H9 (cell line): ENCODE data around the gene GRK3. TPM values are rescaled to one million over a fixed set of nuclear protein-coding genes. Genes with fewer than 3 reads are reported as not detected.

ENCODE experiments used
- DNase-seq: peaks from one replicate; pipeline ENCODE4 v3.0.0-alpha.2; 2017
- H2AFZ ChIP-seq: one replicate; pipeline ENCODE4 v1.6.1; 2013; ENCODE audit warnings: mild to moderate bottlenecking, low read length, control low read depth, moderate library complexity
- H2AK5ac ChIP-seq: 2 replicates; pipeline ENCODE4 v1.6.1; 2013; ENCODE audit warnings: low read length, control low read depth, mixed read lengths; ENCODE audit not compliant: insufficient read length
- H2BK120ac ChIP-seq: one replicate; pipeline ENCODE4 v1.6.1; 2013; ENCODE audit warnings: low read depth, mild to moderate bottlenecking, low read length, control low read depth, inconsistent platforms; ENCODE audit not compliant: poor library complexity, severe bottlenecking
- H2BK12ac ChIP-seq: 2 replicates; pipeline ENCODE4 v1.6.1; 2013; ENCODE audit warnings: low read length, control low read depth, mixed read lengths, low read depth; ENCODE audit not compliant: insufficient read length
- H2BK15ac ChIP-seq: 2 replicates; pipeline ENCODE4 v1.6.1; 2013; ENCODE audit warnings: low read depth, low read length, control low read depth
- H2BK20ac ChIP-seq: one replicate; pipeline ENCODE4 v1.6.1; 2013; ENCODE audit warnings: low read depth, mild to moderate bottlenecking, low read length, control low read depth, inconsistent platforms; ENCODE audit not compliant: poor library complexity, severe bottlenecking
- H2BK5ac ChIP-seq: 2 replicates; pipeline ENCODE4 v1.6.1; 2013; ENCODE audit warnings: low read length, control low read depth, mixed read lengths; ENCODE audit not compliant: insufficient read length
- H3K14ac ChIP-seq: 2 replicates; pipeline ENCODE4 v1.6.1; 2013; ENCODE audit warnings: low read length, control low read depth; ENCODE audit not compliant: insufficient read depth
- H3K18ac ChIP-seq: 2 replicates; pipeline ENCODE4 v1.6.1; 2013; ENCODE audit warnings: low read depth, mild to moderate bottlenecking, mixed read lengths, low read length, control low read depth; ENCODE audit not compliant: insufficient read length
- H3K23ac ChIP-seq: 2 replicates; pipeline ENCODE4 v1.6.1; 2013; ENCODE audit warnings: low read length, control low read depth, mixed read lengths, low read depth; ENCODE audit not compliant: insufficient read length
- H3K23me2 ChIP-seq: 2 replicates; pipeline ENCODE4 v1.6.1; 2013; ENCODE audit warnings: low read depth, mild to moderate bottlenecking, mixed read lengths, low read length, control low read depth; ENCODE audit not compliant: insufficient read length, poor library complexity, severe bottlenecking
- H3K27ac ChIP-seq: 2 replicates; pipeline ENCODE4 v1.5.1; 2013; ENCODE audit warnings: low read length, control low read depth, mixed read lengths, low read depth; ENCODE audit not compliant: insufficient read length
- H3K27me3 ChIP-seq: 2 replicates; pipeline ENCODE4 v1.6.1; 2013; ENCODE audit warnings: low read length, control low read depth, inconsistent platforms; ENCODE audit not compliant: insufficient read depth
- H3K4ac ChIP-seq: 2 replicates; pipeline ENCODE4 v1.6.1; 2013; ENCODE audit warnings: low read depth, mild to moderate bottlenecking, control low read depth, inconsistent platforms, low read length, moderate library complexity
- H3K4me1 ChIP-seq: 2 replicates; pipeline ENCODE4 v1.6.1; 2013; ENCODE audit warnings: low read length, control low read depth, inconsistent platforms; ENCODE audit not compliant: insufficient read depth
- H3K4me2 ChIP-seq: 2 replicates; pipeline ENCODE4 v1.6.1; 2013; ENCODE audit warnings: low read length, control low read depth, mixed read lengths; ENCODE audit not compliant: insufficient read length, insufficient read depth
- H3K56ac ChIP-seq: 2 replicates; pipeline ENCODE4 v1.6.1; 2013; ENCODE audit warnings: low read depth, mild to moderate bottlenecking, mixed read lengths, low read length, control low read depth; ENCODE audit not compliant: insufficient read length
- H3K79me1 ChIP-seq: 2 replicates; pipeline ENCODE4 v1.6.1; 2013; ENCODE audit warnings: low read depth, mild to moderate bottlenecking, moderate library complexity, low read length, control low read depth, inconsistent platforms; ENCODE audit not compliant: insufficient read depth, poor library complexity, severe bottlenecking
- H3K79me2 ChIP-seq: 2 replicates; pipeline ENCODE4 v1.6.1; 2013; ENCODE audit warnings: low read length, control low read depth, inconsistent platforms; ENCODE audit not compliant: insufficient read depth
- H3K9ac ChIP-seq: 2 replicates; pipeline ENCODE4 v1.6.1; 2013; ENCODE audit warnings: low read length, control low read depth, mixed read lengths; ENCODE audit not compliant: insufficient read length; ENCODE audit errors: extremely low read depth
- H3K9me3 ChIP-seq: one replicate; pipeline ENCODE4 v1.6.1; 2013; ENCODE audit warnings: low read depth, low read length, inconsistent platforms; ENCODE audit not compliant: control insufficient read depth
- H3T11ph ChIP-seq: one replicate; pipeline ENCODE4 v1.6.1; 2013; ENCODE audit warnings: mild to moderate bottlenecking, low read length, control low read depth, inconsistent platforms
- H4K20me1 ChIP-seq: one replicate; pipeline ENCODE4 v1.6.1; 2013; ENCODE audit not compliant: control insufficient read depth, insufficient read length, insufficient read depth
- H4K5ac ChIP-seq: 2 replicates; pipeline ENCODE4 v1.6.1; 2013; ENCODE audit warnings: low read depth, mild to moderate bottlenecking, mixed read lengths, low read length, control low read depth; ENCODE audit not compliant: insufficient read length
- H4K8ac ChIP-seq: replicated peaks from 2 replicates; pipeline ENCODE4 v1.6.1; 2013; ENCODE audit warnings: low read length, control low read depth, mixed read lengths, low read depth; ENCODE audit not compliant: insufficient read length
- H4K91ac ChIP-seq: 2 replicates; pipeline ENCODE4 v1.6.1; 2013; ENCODE audit warnings: low read depth, mild to moderate bottlenecking, moderate library complexity, mixed read lengths, low read length, control low read depth; ENCODE audit not compliant: insufficient read length
- H3K27ac Mint-ChIP-seq, 3 experiments: 2 replicates in 2 of 3; 3 replicates in 1 of 3; pipeline ENCODE4 v1.8.0; 2020 to 2021; ENCODE audit warnings: mixed read lengths in 3 of 3, mild to moderate bottlenecking in 1 of 3, moderate library complexity in 1 of 3
- H3K27me3 Mint-ChIP-seq: 2 replicates; pipeline ENCODE4 v1.8.0; 2021; ENCODE audit warnings: low read depth, mild to moderate bottlenecking, moderate library complexity, mixed read lengths
- H3K36me3 Mint-ChIP-seq, 3 experiments: 2 replicates in 2 of 3; 3 replicates in 1 of 3; pipeline ENCODE4 v1.8.0; 2020 to 2021; ENCODE audit warnings: low read depth in 3 of 3, mixed read lengths in 3 of 3; ENCODE audit not compliant: insufficient read depth in 1 of 3
- H3K4me1 Mint-ChIP-seq, 2 experiments: 2 replicates each; pipeline ENCODE4 v1.8.0; 2020; ENCODE audit warnings: mixed read lengths in 2 of 2
- H3K4me3 Mint-ChIP-seq, 2 experiments: 2 replicates in 1 of 2; 3 replicates in 1 of 2; pipeline ENCODE4 v1.8.0; 2020 to 2021; ENCODE audit warnings: mild to moderate bottlenecking in 2 of 2, mixed read lengths in 2 of 2, moderate library complexity in 1 of 2
- H3K9me3 Mint-ChIP-seq, 2 experiments: 2 replicates in 1 of 2; 3 replicates in 1 of 2; pipeline ENCODE4 v1.8.0; 2020; ENCODE audit warnings: mild to moderate bottlenecking in 2 of 2, mixed read lengths in 2 of 2, moderate library complexity in 1 of 2
- CTCF ChIP-seq: fragments of 200-600 bp; sonication (generic); conservative IDR thresholded peaks from 3 replicates; pipeline ENCODE4 v1.8.0; 2021; ENCODE audit warnings: antibody characterized with exemption, mild to moderate bottlenecking
- WGBS: extraction: QIAGEN DNeasy Blood & Tissue Kit; methylation state at CpG from one replicate; pipeline ENCODE4 v1.1.7; 2013; ENCODE audit warnings: missing lambda C conversion rate, low lambda C conversion rate, mixed read lengths; ENCODE audit not compliant: insufficient read length; ENCODE audit errors: extremely low coverage; 5-methylcytosine and 5-hydroxymethylcytosine counted together
- total RNA-seq: library from RNA; stranded (reverse); gene quantifications from 2 replicates; pipeline ENCODE4 v1.2.1, GENCODE V29; 2021

Gene GRK3
- total RNA-seq, 1 experiment from 2014 or later: 23.9 TPM

DNA sequence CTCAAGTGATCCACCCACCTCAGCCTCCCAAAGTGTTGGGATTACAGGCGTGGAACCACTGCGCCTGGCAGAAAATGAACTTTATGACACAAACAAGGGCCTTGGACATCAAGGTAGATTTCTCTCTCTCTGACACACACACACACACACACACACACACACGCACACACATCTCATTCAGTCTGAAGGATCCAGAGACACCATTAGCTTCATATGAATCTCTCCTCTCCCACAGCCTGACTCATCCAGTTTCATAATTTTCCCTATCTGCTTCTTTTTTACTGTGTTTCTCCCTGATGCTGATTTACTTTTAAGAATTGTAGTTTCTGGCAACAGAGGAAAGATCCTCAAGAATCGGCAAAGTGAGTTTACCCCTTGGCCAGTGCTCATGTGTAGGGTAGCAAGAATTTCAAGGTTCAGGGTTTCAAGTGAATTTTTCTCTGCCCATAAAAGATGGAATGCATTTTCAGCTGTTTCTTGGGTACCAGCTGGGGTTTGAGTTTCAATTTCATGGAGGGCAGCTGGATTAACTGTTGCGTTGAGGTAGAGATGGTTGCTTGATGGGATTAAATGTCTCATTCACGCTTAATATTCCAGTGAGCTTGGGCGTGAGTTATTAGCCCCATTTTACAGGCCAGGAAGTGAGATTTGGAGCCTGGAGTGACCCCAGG, 181.0 kb downstream of the GRK3 start:
- Mint-ChIP-seq H3K27me3 (peaks cover 23% of the 10 kb centered on the region), H3K9me3 (no peaks in the 10 kb centered on the region), H3K36me3 (no peaks in the 10 kb centered on the region), H3K4me1 (peaks cover 0 to 4% of the 10 kb centered on the region in 2 experiments; a peak in 1 of 4 replicates), H3K27ac (no peak overlapping the region; a peak in 1 of 7 replicates), H3K4me3 (no peak overlapping the region)
- Histone ChIP-seq H2BK20ac (no peak overlapping the region), H3K27ac (no peak overlapping the region), H3K4ac (no peak overlapping the region), H3K56ac (no peak overlapping the region), H2BK120ac (no peak overlapping the region), H3K4me2 (no peak overlapping the region), H3K79me2 (no peaks in the 10 kb centered on the region), H2BK12ac (no peak overlapping the region), H2AK5ac (no peak overlapping the region), H3K18ac (no peak overlapping the region), H3K79me1 (no peaks in the 10 kb centered on the region), H4K91ac (no peak overlapping the region), H3T11ph (no peak overlapping the region), H3K14ac (no peak overlapping the region), H4K20me1 (no peaks in the 10 kb centered on the region), H2BK5ac (no peak overlapping the region), H3K23me2 (no peaks in the 10 kb centered on the region), H3K23ac (no peak overlapping the region), H4K8ac (no peak overlapping the region), H3K27me3 (no peaks in the 10 kb centered on the region), H3K9ac (no peak overlapping the region), H3K9me3 (no peaks in the 10 kb centered on the region), H4K5ac (no peak overlapping the region), H2AFZ (no peak overlapping the region), H3K4me1 (no peaks in the 10 kb centered on the region), H2BK15ac (no peak overlapping the region)
- TF ChIP-seq CTCF: no peak
- no CpG with 5 or more reads among the region's 7 CpGs for WGBS
- no peak for DNase-seq
